HepG2 (cell line): ENCODE results near the gene DIP2C.

Experiments used
- KLF13 ChIP-seq: sonication (generic); formaldehyde crosslinking; IDR thresholded peaks from 2 replicates; pipeline ENCODE4 v1.4.0; 2020; ENCODE audit warnings: mild to moderate bottlenecking, missing genetic modification reagents
- RAD21 ChIP-seq: fragments of 450-650 bp; formaldehyde crosslinking; IDR thresholded peaks from 2 replicates; pipeline ENCODE4 v1.5.0; 2020; ENCODE audit warnings: mild to moderate bottlenecking
- TF ChIP-seq, protein P1 (sequence below): sonication (generic); formaldehyde crosslinking; IDR thresholded peaks from 2 replicates; pipeline ENCODE4 v1.5.1; 2020; ENCODE audit warnings: mild to moderate bottlenecking, missing genetic modification reagents

DNA sequence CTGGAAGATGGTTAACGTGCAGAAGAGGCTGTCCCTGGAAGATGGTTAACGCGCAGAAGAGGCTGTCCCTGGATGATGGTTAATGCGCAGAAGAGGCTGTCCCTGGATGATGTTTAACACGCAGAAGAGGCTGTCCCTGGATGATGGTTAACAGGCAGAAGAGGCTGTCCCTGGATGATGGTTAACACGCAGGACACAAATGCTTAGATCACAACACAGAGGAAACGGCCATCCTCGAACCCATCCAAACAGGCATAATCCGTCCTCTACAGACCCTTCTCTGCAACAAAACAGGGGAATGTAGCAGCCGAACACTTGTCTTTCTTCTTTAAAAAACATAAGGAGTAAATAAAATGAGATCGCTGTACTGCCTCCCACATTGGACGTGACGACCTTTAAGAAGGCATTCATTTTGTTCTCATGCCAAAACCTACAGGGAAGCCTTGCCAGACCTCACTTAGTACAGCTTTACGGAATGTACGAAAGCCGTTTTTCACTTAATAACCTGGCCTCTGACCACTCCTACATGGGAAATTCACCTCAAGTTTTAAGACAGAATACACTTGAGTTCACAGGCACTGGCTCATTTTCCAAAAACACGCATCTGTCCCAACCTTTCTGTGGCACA, 309.0 kb downstream of the DIP2C start:
- no peak for TF ChIP-seq RAD21 (CRISPR knock-in tag)
- TF ChIP-seq, protein P1, sequence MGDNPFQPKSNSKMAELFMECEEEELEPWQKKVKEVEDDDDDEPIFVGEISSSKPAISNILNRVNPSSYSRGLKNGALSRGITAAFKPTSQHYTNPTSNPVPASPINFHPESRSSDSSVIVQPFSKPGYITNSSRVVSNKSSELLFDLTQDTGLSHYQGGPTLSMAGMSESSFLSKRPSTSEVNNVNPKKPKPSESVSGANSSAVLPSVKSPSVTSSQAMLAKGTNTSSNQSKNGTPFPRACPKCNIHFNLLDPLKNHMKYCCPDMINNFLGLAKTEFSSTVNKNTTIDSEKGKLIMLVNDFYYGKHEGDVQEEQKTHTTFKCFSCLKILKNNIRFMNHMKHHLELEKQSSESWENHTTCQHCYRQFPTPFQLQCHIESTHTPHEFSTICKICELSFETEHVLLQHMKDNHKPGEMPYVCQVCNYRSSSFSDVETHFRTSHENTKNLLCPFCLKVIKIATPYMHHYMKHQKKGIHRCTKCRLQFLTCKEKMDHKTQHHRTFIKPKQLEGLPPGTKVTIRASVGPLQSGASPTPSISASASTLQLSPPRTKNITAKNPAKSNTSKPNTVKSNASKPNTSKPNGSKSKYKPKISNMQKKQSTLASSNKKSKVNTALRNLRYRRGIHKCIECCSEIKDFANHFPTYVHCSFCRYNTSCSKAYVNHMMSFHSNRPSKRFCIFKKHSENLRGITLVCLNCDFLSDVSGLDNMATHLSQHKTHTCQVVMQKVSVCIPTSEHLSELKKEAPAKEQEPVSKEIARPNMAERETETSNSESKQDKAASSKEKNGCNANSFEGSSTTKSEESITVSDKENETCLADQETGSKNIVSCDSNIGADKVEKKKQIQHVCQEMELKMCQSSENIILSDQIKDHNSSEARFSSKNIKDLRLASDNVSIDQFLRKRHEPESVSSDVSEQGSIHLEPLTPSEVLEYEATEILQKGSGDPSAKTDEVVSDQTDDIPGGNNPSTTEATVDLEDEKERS, result no peak
- no peak for TF ChIP-seq KLF13
